Lower leg skin (tissue), 4 donors: Measurements from ENCODE around the gene MRFAP1L1. TPM values are rescaled to one million over a fixed set of nuclear protein-coding genes. Genes with fewer than 3 reads are reported as not detected.

Source experiments
- DNase-seq, 2 donors: peaks; one replicate each; pipeline ENCODE4 v3.0.0-alpha.2; 2019; ENCODE audit warnings: low spot score in 2 of 2
- H3K4me3 ChIP-seq: fragments of 200-600 bp; sonication (generic); 2 replicates; pipeline ENCODE4 v1.5.1; 2017; ENCODE audit warnings: mild to moderate bottlenecking, low read depth; ENCODE audit not compliant: poor library complexity, severe bottlenecking
- CTCF ChIP-seq, 3 donors: fragments of 450-650 bp; IDR thresholded peaks; one replicate each; pipeline ENCODE4 v1.5.1; 2016; ENCODE audit warnings: antibody characterized with exemption in 3 of 3, mild to moderate bottlenecking in 3 of 3, moderate library complexity in 2 of 3
- POLR2A ChIP-seq, 2 donors: fragments of 450-650 bp; IDR thresholded peaks; one replicate each; pipeline ENCODE4 v1.6.1; 2016 to 2017; ENCODE audit warnings: antibody characterized with exemption in 2 of 2, mild to moderate bottlenecking in 1 of 2, moderate library complexity in 1 of 2
- WGBS, 2 donors: methylation state at CpG; one replicate each; pipeline ENCODE4 v1.1.5; 2018; 5-methylcytosine and 5-hydroxymethylcytosine counted together
- intact Hi-C: fragments of 100-400 bp; cut with DNase I; formaldehyde crosslinking; loops from one replicate; pipeline ENCODE4 v1.15.0; 2023; ENCODE audit warnings: low total_unique reads
- total RNA-seq, 4 donors: library from RNA; depleted of rRNA; stranded (reverse); fragments of >200 nt; gene quantifications; one replicate each; pipeline ENCODE4 v1.1.0, GENCODE V29; 2016

MRFAP1L1 gene
- total RNA-seq, 4 donors from 2014 or later, result 52.8 to 73.8 (median 69.1) TPM

GRCh38 chr4:6732441-6733357, 23.0 kb upstream of the MRFAP1L1 start:
- intact Hi-C loops, result no loop called here
- TF ChIP-seq CTCF (IDR thresholded peaks at IDR 0.05) (no peak), POLR2A (IDR thresholded peaks at IDR 0.05) (no peak)
- DNase-seq, result peak in 1 of 2 donors; percentile 90
- WGBS, 2 donors, result 66 to 68% methylated on average over 5 to 18 of the region's 21 CpGs
- H3K4me3 ChIP-seq, result no peak overlapping the region

GRCh38 chr4:6731780-6732179, 22.1 kb upstream of the MRFAP1L1 start:
- H3K4me3 ChIP-seq, result no peak overlapping the region
- intact Hi-C loops, result no loop called here
- DNase-seq, result peak in 1 of 2 donors; percentile 65
- TF ChIP-seq CTCF (IDR thresholded peaks at IDR 0.05), result no peak
- no peak for TF ChIP-seq POLR2A (IDR thresholded peaks at IDR 0.05)
- 81 to 91% methylated on average over 6 of the region's 6 CpGs for WGBS, 2 donors

- TF ChIP-seq CTCF (IDR thresholded peaks at IDR 0.05), result no peak
- TF ChIP-seq POLR2A (IDR thresholded peaks at IDR 0.05), result no peak
- 96 to 97% methylated on average over 8 of the region's 8 CpGs for WGBS, 2 donors
- DNase-seq, result peak in 1 of 2 donors; percentile 75
- intact Hi-C loops, result no loop called here
- H3K4me3 ChIP-seq, result no peak overlapping the region
These were observed 21.6 kb upstream of the MRFAP1L1 start for GRCh38 chr4:6731318-6731675.

GRCh38 chr4:6730603-6731317, 21.1 kb upstream of the MRFAP1L1 start:
- no peak overlapping the region for H3K4me3 ChIP-seq
- WGBS, 2 donors, result 65 to 67% methylated on average over 20 of the region's 20 CpGs
- no peak for TF ChIP-seq CTCF (IDR thresholded peaks at IDR 0.05)
- no peak for TF ChIP-seq POLR2A (IDR thresholded peaks at IDR 0.05)
- DNase-seq, result peak in 1 of 2 donors; percentile 85
- intact Hi-C loops, result no loop called here

GRCh38 chr4:6728320-6729029, 18.8 kb upstream of the MRFAP1L1 start:
- intact Hi-C loops, result loop anchor here (5.0 to 10.0 kb wide), 2 partner anchors 346 to 364 kb away; no protein-coding TSS in a partner anchor
- no peak for DNase-seq
- H3K4me3 ChIP-seq, result no peak overlapping the region
- 86 to 92% methylated on average over 15 of the region's 15 CpGs for WGBS, 2 donors
- TF ChIP-seq CTCF (IDR thresholded peaks at IDR 0.05) (no peak), POLR2A (IDR thresholded peaks at IDR 0.05) (no peak)
